HCT116 (cell line): ENCODE measurements around the gene CST11. TPM values are rescaled to one million over a fixed set of nuclear protein-coding genes. Genes with fewer than 3 reads are reported as not detected.

Source experiments
- ATAC-seq: fragments of 200-7000 bp; cut with Tn5 transposase; 2 replicates; pipeline ENCODE4 v1.9.1; 2020; ENCODE audit warnings: mild to moderate bottlenecking, moderate library complexity
- BruUV-seq: library from RNA; stranded (reverse); fragments of 400-500 nt; replicated peaks from 2 replicates; lab custom pipeline; 2021; lab: Mats Ljungman, UMichigan
- CTCF ChIA-PET: fragments of 300-600 bp; sonication (Branson Sonifier 250); formaldehyde crosslinking; loops from one replicate; lab custom pipeline; 2021; ENCODE audit warnings: antibody characterized with exemption; lab: Charles Lee
- POLR2A ChIA-PET: fragments of 300-600, 350-600 bp; sonication (Branson Sonifier 250); formaldehyde crosslinking; loops from one replicate; lab custom pipeline; 2021; ENCODE audit warnings: antibody characterized with exemption; lab: Charles Lee
- RAD21 ChIA-PET, 2 experiments: fragments of 300-600 bp; sonication (Branson Sonifier 250); formaldehyde crosslinking; loops; one replicate each; lab custom pipeline; 2023; ENCODE audit warnings: low total read pairs in 2 of 2; ENCODE audit not compliant: uncharacterized antibody in 2 of 2, unreplicated experiment in 2 of 2, low non-redundant PET in 1 of 2; lab: Charles Lee
- DNase-seq: peaks from one replicate; pipeline ENCODE4 v3.0.0-alpha.2; 2010; ENCODE audit warnings: low read depth, low spot score
- H2AFZ ChIP-seq: fragments of 200-600 bp; shearing (Covaris generic), sonication (generic); 2 replicates; pipeline ENCODE4 v1.6.1; 2017; ENCODE audit warnings: low read depth, mixed run types, mixed read lengths, antibody characterized with exemption, low read length; ENCODE audit not compliant: poor library complexity, severe bottlenecking
- H3K27ac ChIP-seq: 2 replicates; pipeline ENCODE4 v1.5.1; 2012; ENCODE audit warnings: low read depth, low read length
- H3K27me3 ChIP-seq: fragments of 200-600 bp; sonication (generic); 2 replicates; pipeline ENCODE4 v1.6.1; 2016; ENCODE audit warnings: mixed run types, low read length, mixed read lengths; ENCODE audit not compliant: insufficient read depth
- H3K36me3 ChIP-seq, 2 experiments: fragments of 200-500 bp in 1 of 2; fragments of 200-600 bp in 1 of 2; sonication (Bioruptor generic) in 1 of 2; sonication (generic) in 1 of 2; 2 replicates each; pipeline versions ENCODE4 v1.5.1 to v1.6.1; 2014 to 2016; ENCODE audit warnings: low read length in 2 of 2, inconsistent platforms in 1 of 2, mixed read lengths in 1 of 2, mixed run types in 1 of 2; ENCODE audit not compliant: insufficient read depth in 2 of 2, control insufficient read depth in 1 of 2
- H3K4me1 ChIP-seq, 2 experiments: fragments of 200-600 bp in 1 of 2; sonication (generic) in 1 of 2; 2 replicates each; pipeline versions ENCODE4 v1.5.1 to v1.6.1; 2012 to 2017; ENCODE audit warnings: low read length in 2 of 2, inconsistent platforms in 1 of 2, mild to moderate bottlenecking in 1 of 2, mixed read lengths in 1 of 2, mixed run types in 1 of 2, moderate library complexity in 1 of 2; ENCODE audit not compliant: insufficient read depth in 2 of 2, control insufficient read depth in 1 of 2
- H3K4me2 ChIP-seq: fragments of 200-600 bp; sonication (generic); 2 replicates; pipeline ENCODE4 v1.6.1; 2017; ENCODE audit warnings: mixed run types, low read length, mixed read lengths
- H3K4me3 ChIP-seq, 2 experiments: fragments of 200-600 bp in 1 of 2; sonication (generic) in 1 of 2; replicated peaks in 1 of 2; 2 replicates each; pipeline ENCODE4 v1.5.1; 2011 to 2016; ENCODE audit warnings: low read length in 2 of 2, control low read depth in 1 of 2, low read depth in 1 of 2, mild to moderate bottlenecking in 1 of 2, mixed read lengths in 1 of 2, mixed run types in 1 of 2
- H3K79me2 ChIP-seq: fragments of 200-600 bp; sonication (generic); 2 replicates; pipeline ENCODE4 v1.6.1; 2017; ENCODE audit warnings: mild to moderate bottlenecking, mixed run types, low read length, moderate library complexity, mixed read lengths; ENCODE audit not compliant: insufficient read depth
- H3K9ac ChIP-seq: fragments of 200-600 bp; sonication (generic); 2 replicates; pipeline ENCODE4 v1.6.1; 2016; ENCODE audit warnings: low read length, mixed read lengths
- H3K9me2 ChIP-seq: fragments of 200-600 bp; sonication (generic), shearing (Covaris generic); 2 replicates; pipeline ENCODE4 v1.6.1; 2017; ENCODE audit warnings: mixed run types, mild to moderate bottlenecking, moderate library complexity; ENCODE audit not compliant: insufficient read depth
- H3K9me3 ChIP-seq, 2 experiments: fragments of 200-500 bp in 1 of 2; fragments of 200-600 bp in 1 of 2; sonication (Bioruptor generic) in 1 of 2; sonication (generic) in 1 of 2; 2 replicates each; pipeline ENCODE4 v1.6.1; 2014 to 2017; ENCODE audit warnings: low read length in 2 of 2, mixed read lengths in 2 of 2, inconsistent platforms in 1 of 2, low read depth in 1 of 2, mild to moderate bottlenecking in 1 of 2, mixed run types in 1 of 2, moderate library complexity in 1 of 2; ENCODE audit not compliant: control insufficient read depth in 1 of 2, insufficient read depth in 1 of 2
- H4K20me1 ChIP-seq: fragments of 200-600 bp; sonication (generic), shearing (Covaris generic); 2 replicates; pipeline ENCODE4 v1.6.1; 2017; ENCODE audit warnings: mixed run types, mild to moderate bottlenecking, moderate library complexity; ENCODE audit not compliant: insufficient read depth
- CEBPB ChIP-seq: IDR thresholded peaks from 2 replicates; pipeline ENCODE4 v1.6.1; 2012; ENCODE audit warnings: low read depth
- EZH2 ChIP-seq: fragments of 200-600 bp; sonication (generic); IDR thresholded peaks from 2 replicates; pipeline ENCODE4 v1.6.1; 2017; ENCODE audit warnings: antibody characterized with exemption, mixed run types
- POLR2AphosphoS5 ChIP-seq: IDR thresholded peaks from 2 replicates; pipeline ENCODE4 v1.6.1; 2011; ENCODE audit warnings: mild to moderate bottlenecking, low read depth, low read length, moderate library complexity
- RAD21 ChIP-seq: IDR thresholded peaks from 2 replicates; pipeline ENCODE4 v1.6.1; 2012; ENCODE audit warnings: low read depth, mild to moderate bottlenecking
- SIN3A ChIP-seq: IDR thresholded peaks from 2 replicates; pipeline ENCODE4 v1.6.1; 2012; ENCODE audit warnings: low read depth
- SP1 ChIP-seq: IDR thresholded peaks from 2 replicates; pipeline ENCODE4 v1.6.1; 2012; ENCODE audit warnings: low read depth
- ZBTB33 ChIP-seq: IDR thresholded peaks from 2 replicates; pipeline ENCODE4 v1.6.1; 2011; ENCODE audit warnings: mild to moderate bottlenecking, low read length, moderate library complexity; ENCODE audit not compliant: insufficient replicate concordance; ENCODE audit errors: extremely low read depth
- ZNF274 ChIP-seq: fragments of 200-500 bp; sonication (Bioruptor generic); IDR thresholded peaks from 2 replicates; pipeline ENCODE4 v1.6.1; 2014; ENCODE audit warnings: mild to moderate bottlenecking, low read depth, low read length, inconsistent platforms
- intact Hi-C: fragments of 100-400 bp; cut with micrococcal nuclease; formaldehyde crosslinking; loops from 2 replicates; pipeline ENCODE4 v1.10.0; 2022
- total RNA-seq: library from RNA; stranded (reverse); gene quantifications from one replicate; pipeline ENCODE4 v1.2.1, GENCODE V29; 2021; ENCODE audit not compliant: unreplicated experiment
- TF ChIP-seq, protein P1 (sequence below): IDR thresholded peaks from 2 replicates; pipeline ENCODE4 v1.6.1; 2012; ENCODE audit warnings: low read depth

The CST11 gene
- total RNA-seq, 1 experiment from 2014 or later, result not detected

- ChIA-PET CTCF (no interaction called here), POLR2A (no interaction called here), RAD21 (no interaction called here)
- intact Hi-C loops, result no loop called here
- no peaks in the 10 kb centered on the region for H3K4me1 ChIP-seq
- H3K27me3 ChIP-seq, result peaks cover 18% of the 10 kb centered on the region
- H3K27ac ChIP-seq, result no peak overlapping the region
- no peak for DNase-seq
- no peaks in the 10 kb centered on the region for H3K36me3 ChIP-seq
- no peaks in the 10 kb centered on the region for H4K20me1 ChIP-seq
- no peaks in the 10 kb centered on the region for H3K9me3 ChIP-seq
- H3K4me2 ChIP-seq, result no peak overlapping the region
- no peaks in the 10 kb centered on the region for H3K79me2 ChIP-seq
- H3K9ac ChIP-seq, result no peak overlapping the region
- no TSS peak for BruUV-seq
- TF ChIP-seq ZBTB33 (no peak), EZH2 (no peak), POLR2AphosphoS5 (no peak), RAD21 (no peak), SP1 (no peak)
- no peak overlapping the region for H3K4me3 ChIP-seq
- ATAC-seq, result no peak
- H3K9me2 ChIP-seq, result no peaks in the 10 kb centered on the region
- H2AFZ ChIP-seq, result no peak overlapping the region
Measured at GRCh38 chr20:23484081-23484480, 31.4 kb upstream of the CST11 start.

DNA sequence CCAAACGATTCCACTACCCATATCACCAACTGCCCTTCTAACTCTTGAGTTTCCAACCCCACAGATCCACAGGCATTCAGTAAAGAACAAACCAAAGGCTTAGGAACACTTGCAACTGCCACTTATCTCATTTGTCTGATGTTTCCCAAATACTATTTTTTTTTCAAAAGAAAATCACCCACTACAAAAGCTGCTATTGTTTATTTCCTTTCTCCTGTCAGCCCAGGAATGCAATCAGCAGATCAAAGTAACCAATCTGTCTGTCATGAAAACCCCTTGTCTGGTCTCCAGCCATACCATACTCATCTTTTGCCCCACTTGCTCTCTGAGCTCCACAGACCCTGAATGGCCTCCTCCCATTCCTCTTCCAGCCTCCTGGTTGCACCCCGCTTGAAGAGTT lies 29.5 kb upstream of the CST11 start:
- Histone ChIP-seq H3K4me1 (no peaks in the 10 kb centered on the region), H3K4me2 (no peak overlapping the region), H3K9me3 (no peaks in the 10 kb centered on the region), H3K36me3 (no peaks in the 10 kb centered on the region), H3K4me3 (no peak overlapping the region)
- ChIA-PET CTCF (no interaction called here), POLR2A (no interaction called here), RAD21 (no interaction called here)
- no peak for DNase-seq
- intact Hi-C loops, result no loop called here
- TF ChIP-seq POLR2AphosphoS5 (no peak), EZH2 (no peak), SIN3A (no peak), ZNF274 (no peak), CEBPB (no peak)
- TF ChIP-seq, protein P1, sequence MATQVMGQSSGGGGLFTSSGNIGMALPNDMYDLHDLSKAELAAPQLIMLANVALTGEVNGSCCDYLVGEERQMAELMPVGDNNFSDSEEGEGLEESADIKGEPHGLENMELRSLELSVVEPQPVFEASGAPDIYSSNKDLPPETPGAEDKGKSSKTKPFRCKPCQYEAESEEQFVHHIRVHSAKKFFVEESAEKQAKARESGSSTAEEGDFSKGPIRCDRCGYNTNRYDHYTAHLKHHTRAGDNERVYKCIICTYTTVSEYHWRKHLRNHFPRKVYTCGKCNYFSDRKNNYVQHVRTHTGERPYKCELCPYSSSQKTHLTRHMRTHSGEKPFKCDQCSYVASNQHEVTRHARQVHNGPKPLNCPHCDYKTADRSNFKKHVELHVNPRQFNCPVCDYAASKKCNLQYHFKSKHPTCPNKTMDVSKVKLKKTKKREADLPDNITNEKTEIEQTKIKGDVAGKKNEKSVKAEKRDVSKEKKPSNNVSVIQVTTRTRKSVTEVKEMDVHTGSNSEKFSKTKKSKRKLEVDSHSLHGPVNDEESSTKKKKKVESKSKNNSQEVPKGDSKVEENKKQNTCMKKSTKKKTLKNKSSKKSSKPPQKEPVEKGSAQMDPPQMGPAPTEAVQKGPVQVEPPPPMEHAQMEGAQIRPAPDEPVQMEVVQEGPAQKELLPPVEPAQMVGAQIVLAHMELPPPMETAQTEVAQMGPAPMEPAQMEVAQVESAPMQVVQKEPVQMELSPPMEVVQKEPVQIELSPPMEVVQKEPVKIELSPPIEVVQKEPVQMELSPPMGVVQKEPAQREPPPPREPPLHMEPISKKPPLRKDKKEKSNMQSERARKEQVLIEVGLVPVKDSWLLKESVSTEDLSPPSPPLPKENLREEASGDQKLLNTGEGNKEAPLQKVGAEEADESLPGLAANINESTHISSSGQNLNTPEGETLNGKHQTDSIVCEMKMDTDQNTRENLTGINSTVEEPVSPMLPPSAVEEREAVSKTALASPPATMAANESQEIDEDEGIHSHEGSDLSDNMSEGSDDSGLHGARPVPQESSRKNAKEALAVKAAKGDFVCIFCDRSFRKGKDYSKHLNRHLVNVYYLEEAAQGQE, result no peak
- TF ChIP-seq, all 23 proteins: peak for 0
- Histone ChIP-seq H3K79me2 (no peaks in the 10 kb centered on the region), H4K20me1 (no peaks in the 10 kb centered on the region), H2AFZ (no peak overlapping the region), H3K27me3 (peaks cover 18% of the 10 kb centered on the region), H3K9me2 (no peaks in the 10 kb centered on the region), H3K9ac (no peak overlapping the region), H3K27ac (no peak overlapping the region)
- ATAC-seq, result no peak
- no TSS peak for BruUV-seq
